IMR-90 (cell line): Measurements from ENCODE around the gene PPP1R9B. TPM values are rescaled to one million over a fixed set of nuclear protein-coding genes. Genes with fewer than 3 reads are reported as not detected.

Experiments
- ATAC-seq: fragments of 200-7000 bp; cut with Tn5 transposase; 2 replicates; pipeline ENCODE4 v1.9.1; 2020; ENCODE audit warnings: low read depth, mild to moderate bottlenecking, moderate library complexity
- BruUV-seq: library from RNA; stranded (reverse); fragments of 400-500 nt; replicated peaks from 2 replicates; lab custom pipeline; 2021; lab: Mats Ljungman, UMichigan
- CTCF ChIA-PET: fragments of 300-600 bp; formaldehyde crosslinking; extraction: SDS; loops from one replicate; lab custom pipeline; 2021; ENCODE audit warnings: antibody characterized with exemption; lab: Yijun Ruan, JAX
- POLR2A ChIA-PET: fragments of 300-600 bp; sonication (Branson Sonifier 250); formaldehyde crosslinking; loops from one replicate; lab custom pipeline; 2022; ENCODE audit warnings: antibody characterized with exemption; ENCODE audit not compliant: unreplicated experiment; lab: Charles Lee
- DNase-seq: peaks from one replicate; pipeline ENCODE4 v3.0.0; 2013
- H2AFZ ChIP-seq: replicated peaks from 2 replicates; pipeline ENCODE3; 2013; ENCODE audit warnings: low read length, mild to moderate bottlenecking; ENCODE audit not compliant: poor library complexity
- H2AK5ac ChIP-seq: 2 replicates; pipeline ENCODE4 v1.6.1; 2013; ENCODE audit warnings: low read depth, low read length, inconsistent platforms
- H2AK9ac ChIP-seq: replicated peaks from 2 replicates; pipeline ENCODE3; 2013; ENCODE audit warnings: mild to moderate bottlenecking, low read depth, low read length, moderate library complexity; ENCODE audit not compliant: poor library complexity
- H2BK120ac ChIP-seq: 2 replicates; pipeline ENCODE4 v1.6.1; 2013; ENCODE audit warnings: low read depth, low read length, inconsistent platforms
- H2BK15ac ChIP-seq: 3 replicates; pipeline ENCODE4 v1.6.1; 2013; ENCODE audit warnings: low read depth, low read length, inconsistent platforms
- H2BK20ac ChIP-seq: 2 replicates; pipeline ENCODE4 v1.6.1; 2013; ENCODE audit warnings: low read depth, mild to moderate bottlenecking, inconsistent platforms, low read length, moderate library complexity
- H2BK5ac ChIP-seq: 2 replicates; pipeline ENCODE4 v1.6.1; 2013; ENCODE audit warnings: mild to moderate bottlenecking, low read depth, low read length, inconsistent platforms; ENCODE audit not compliant: poor library complexity, severe bottlenecking
- H3K14ac ChIP-seq: replicated peaks from 2 replicates; pipeline ENCODE4 v1.6.1; 2013; ENCODE audit warnings: low read depth, low read length, inconsistent platforms
- H3K18ac ChIP-seq: 2 replicates; pipeline ENCODE4 v1.6.1; 2013; ENCODE audit warnings: low read depth, low read length, control low read depth
- H3K23ac ChIP-seq: 2 replicates; pipeline ENCODE4 v1.6.1; 2013; ENCODE audit warnings: low read depth, low read length, inconsistent platforms
- H3K27ac ChIP-seq: 2 replicates; pipeline ENCODE4 v1.5.1; 2013; ENCODE audit warnings: mild to moderate bottlenecking, control low read depth, low read length; ENCODE audit not compliant: insufficient read depth
- H3K27me3 ChIP-seq: 2 replicates; pipeline ENCODE4 v1.6.1; 2013; ENCODE audit warnings: low read length; ENCODE audit not compliant: control insufficient read depth, insufficient read depth
- H3K36me3 ChIP-seq: 2 replicates; pipeline ENCODE4 v1.6.1; 2013; ENCODE audit warnings: low read length, mixed read lengths; ENCODE audit not compliant: control insufficient read depth, insufficient read depth
- H3K4ac ChIP-seq: 2 replicates; pipeline ENCODE4 v1.6.1; 2013; ENCODE audit warnings: low read depth, low read length, inconsistent platforms
- H3K4me1 ChIP-seq: 2 replicates; pipeline ENCODE4 v1.6.1; 2013; ENCODE audit warnings: low read length, mixed read lengths; ENCODE audit not compliant: control insufficient read depth, insufficient read depth
- H3K4me2 ChIP-seq: 2 replicates; pipeline ENCODE4 v1.6.1; 2013; ENCODE audit warnings: low read depth, mild to moderate bottlenecking, control low read depth, low read length, moderate library complexity
- H3K4me3 ChIP-seq: 2 replicates; pipeline ENCODE4 v1.5.1; 2013; ENCODE audit warnings: low read depth, mild to moderate bottlenecking, control low read depth, low read length, moderate library complexity; ENCODE audit not compliant: insufficient read depth
- H3K56ac ChIP-seq: 2 replicates; pipeline ENCODE4 v1.6.1; 2013; ENCODE audit warnings: low read length, inconsistent platforms; ENCODE audit not compliant: insufficient read depth; ENCODE audit errors: extremely low read depth
- H3K79me1 ChIP-seq, 2 experiments: 2 replicates each; pipeline ENCODE4 v1.6.1; 2013; ENCODE audit warnings: low read length in 2 of 2, inconsistent platforms in 1 of 2, low read depth in 1 of 2
- H3K9ac ChIP-seq: 2 replicates; pipeline ENCODE4 v1.6.1; 2013; ENCODE audit warnings: low read depth, low read length, control low read depth
- H3K9me1 ChIP-seq: 2 replicates; pipeline ENCODE4 v1.6.1; 2013; ENCODE audit warnings: low read length, inconsistent platforms; ENCODE audit not compliant: insufficient read depth
- H3K9me3 ChIP-seq: 2 replicates; pipeline ENCODE4 v1.6.1; 2013; ENCODE audit warnings: low read length; ENCODE audit not compliant: control insufficient read depth, insufficient read depth
- H4K20me1 ChIP-seq: 2 replicates; pipeline ENCODE4 v1.6.1; 2013; ENCODE audit warnings: low read length, inconsistent platforms; ENCODE audit not compliant: insufficient read depth
- H4K5ac ChIP-seq: 2 replicates; pipeline ENCODE4 v1.6.1; 2013; ENCODE audit warnings: mild to moderate bottlenecking, low read depth, low read length, control low read depth
- H4K8ac ChIP-seq, 2 experiments: 2 replicates each; pipeline ENCODE4 v1.6.1; 2013; ENCODE audit warnings: low read depth in 2 of 2, low read length in 2 of 2, control low read depth in 1 of 2, inconsistent platforms in 1 of 2
- H4K91ac ChIP-seq: 2 replicates; pipeline ENCODE4 v1.6.1; 2013; ENCODE audit warnings: low read depth, low read length, inconsistent platforms; ENCODE audit not compliant: insufficient read depth
- BHLHE40 ChIP-seq: fragments of 150-350 bp; IDR thresholded peaks from 2 replicates; pipeline ENCODE4 v1.6.1; 2016; ENCODE audit warnings: mild to moderate bottlenecking, low read depth, low read length
- CEBPB ChIP-seq: IDR thresholded peaks from 2 replicates; pipeline ENCODE4 v1.6.1; 2012; ENCODE audit warnings: low read depth, low read length, improper control_type of control experiment
- ELK1 ChIP-seq: fragments of 150-350 bp; IDR thresholded peaks from 2 replicates; pipeline ENCODE4 v1.6.1; 2016; ENCODE audit warnings: low read depth, mild to moderate bottlenecking, low read length, moderate library complexity, borderline replicate concordance
- MAFK ChIP-seq: IDR thresholded peaks from 2 replicates; pipeline ENCODE4 v1.6.1; 2012; ENCODE audit warnings: low read depth, low read length, improper control_type of control experiment
- MAZ ChIP-seq: IDR thresholded peaks from 2 replicates; pipeline ENCODE4 v1.6.1; 2012; ENCODE audit warnings: low read depth, mild to moderate bottlenecking, low read length, improper control_type of control experiment, moderate library complexity, borderline replicate concordance
- MXI1 ChIP-seq: IDR thresholded peaks from 2 replicates; pipeline ENCODE4 v1.6.1; 2012; ENCODE audit warnings: low read depth, mild to moderate bottlenecking, low read length, moderate library complexity, borderline replicate concordance
- POLR2A ChIP-seq: IDR thresholded peaks from 2 replicates; pipeline ENCODE4 v1.6.1; 2012; ENCODE audit warnings: mild to moderate bottlenecking, low read depth, low read length
- RFX5 ChIP-seq: IDR thresholded peaks from 2 replicates; pipeline ENCODE4 v1.8.0; 2012; ENCODE audit warnings: low read depth, mild to moderate bottlenecking, low read length, moderate library complexity
- SMC3 ChIP-seq: fragments of 150-350 bp; IDR thresholded peaks from 2 replicates; pipeline ENCODE4 v1.6.1; 2016; ENCODE audit warnings: low read depth, mild to moderate bottlenecking, antibody characterized with exemption, low read length, moderate library complexity
- WGBS, 2 experiments: methylation state at CpG; one replicate each; pipeline versions ENCODE4 v1.1.5 to v1.1.7; 2013; ENCODE audit warnings: missing lambda C conversion rate in 2 of 2; ENCODE audit not compliant: insufficient read length in 1 of 2; ENCODE audit errors: extremely low coverage in 2 of 2; 5-methylcytosine and 5-hydroxymethylcytosine counted together
- dilution Hi-C: fragments of 300-500 bp; cut with HindIII; formaldehyde crosslinking; loops from one replicate; pipeline ENCODE4 v1.14.3; 2018; ENCODE audit warnings: low sequenced_read_pairs; ENCODE audit not compliant: unreplicated experiment
- in situ Hi-C: fragments of 300-500 bp; cut with MboI; formaldehyde crosslinking; loops from 3 replicates; pipeline ENCODE4 v1.14.3; 2019; ENCODE audit warnings: low sequenced_read_pairs, inconsistent platforms, mixed read lengths
- intact Hi-C: fragments of 100-400 bp; cut with micrococcal nuclease; formaldehyde crosslinking; loops from 2 replicates; pipeline ENCODE4 v1.10.0; 2022
- polyA plus RNA-seq, 3 experiments: library from polyadenylated mRNA; depleted of rRNA; stranded (reverse); fragments of >200 nt; gene quantifications; 2 replicates each; pipeline ENCODE4 v1.2.3, GENCODE V29; 2012; ENCODE audit warnings: low replicate concordance in 1 of 3
- total RNA-seq: library from RNA; depleted of rRNA; stranded (reverse); fragments of >200 nt; gene quantifications from 2 replicates; pipeline ENCODE4 v1.2.3, GENCODE V29; 2012

The PPP1R9B gene
- total and polyA plus RNA-seq, 2 of the 4 experiments (the other 2 are of a cell fraction), result 23.0 to 28.0 TPM

- no peak for TF ChIP-seq MAZ
- no peak for TF ChIP-seq POLR2A
Measured at GRCh38 chr17:50088952-50089825, 61.3 kb downstream of the PPP1R9B start (continued).

GRCh38 chr17:50087912-50088405 is 62.5 kb downstream of the PPP1R9B start:
- 89% methylated on average over 10 of the region's 19 CpGs; no CpG with 5 or more reads in 1 of the 2 experiments for WGBS, 2 experiments

More at GRCh38 chr17:50087912-50088405, 62.5 kb downstream of the PPP1R9B start:
- Histone ChIP-seq H3K4me2 (no peak overlapping the region), H3K4me1 (no peaks in the 10 kb centered on the region), H4K5ac (no peak overlapping the region), H3K9me1 (no peaks in the 10 kb centered on the region), H2AFZ (no peak overlapping the region), H3K27me3 (no peaks in the 10 kb centered on the region), H2BK20ac (no peak overlapping the region), H3K18ac (no peak overlapping the region), H2BK120ac (no peak overlapping the region), H3K56ac (no peak overlapping the region), H3K4me3 (no peak overlapping the region), H3K23ac (no peak overlapping the region), H2AK9ac (no peak overlapping the region), H3K4ac (no peak overlapping the region), H2AK5ac (0 out of 2 replicates have a peak overlapping the region, but pooled peaks have one; percentile 35), H3K27ac (no peak overlapping the region), H3K36me3 (peaks cover 21% of the 10 kb centered on the region), H3K14ac (no peak overlapping the region), H4K91ac (no peak overlapping the region), H4K8ac (no peak overlapping the region), H3K79me1 (peaks cover 0 to 10% of the 10 kb centered on the region in 2 experiments; a peak in 1 of 4 replicates), H4K20me1 (peaks cover 6% of the 10 kb centered on the region), H2BK15ac (no peak overlapping the region), H3K9me3 (no peaks in the 10 kb centered on the region), H2BK5ac (no peak overlapping the region), H3K9ac (no peak overlapping the region)
- no peak for ATAC-seq
- DNase-seq, result no peak
- TF ChIP-seq RFX5 (no peak), BHLHE40 (no peak), MAZ (no peak), MAFK (no peak), CEBPB (no peak), ELK1 (no peak), SMC3 (no peak), POLR2A (no peak), MXI1 (no peak)
- intact Hi-C loops, result loop anchor here (1.0 kb wide), 3 partner anchors 61 to 227 kb away; no protein-coding TSS in a partner anchor
- ChIA-PET CTCF (interaction anchor here (0.6 to 2.0 kb wide), 8 partner anchors 12 to 1053 kb away, joined by 3 to 11 read pairs (median 5); no protein-coding TSS in a partner anchor), POLR2A (no interaction called here)
- in situ Hi-C loops, result loop anchor here (5.0 kb wide), 2 partner anchors 61 to 226 kb away; no protein-coding TSS in a partner anchor
- no TSS peak for BruUV-seq
- dilution Hi-C loops, result no loop called here
